GM12872 (cell line): ENCODE results near the gene FOXF1.

Experiments used
- CTCF ChIP-seq: IDR thresholded peaks from 3 replicates; pipeline ENCODE4 v1.5.1; 2011; ENCODE audit warnings: low read depth, mild to moderate bottlenecking, low read length, moderate library complexity; ENCODE audit not compliant: insufficient read depth

Gene FOXF1

DNA sequence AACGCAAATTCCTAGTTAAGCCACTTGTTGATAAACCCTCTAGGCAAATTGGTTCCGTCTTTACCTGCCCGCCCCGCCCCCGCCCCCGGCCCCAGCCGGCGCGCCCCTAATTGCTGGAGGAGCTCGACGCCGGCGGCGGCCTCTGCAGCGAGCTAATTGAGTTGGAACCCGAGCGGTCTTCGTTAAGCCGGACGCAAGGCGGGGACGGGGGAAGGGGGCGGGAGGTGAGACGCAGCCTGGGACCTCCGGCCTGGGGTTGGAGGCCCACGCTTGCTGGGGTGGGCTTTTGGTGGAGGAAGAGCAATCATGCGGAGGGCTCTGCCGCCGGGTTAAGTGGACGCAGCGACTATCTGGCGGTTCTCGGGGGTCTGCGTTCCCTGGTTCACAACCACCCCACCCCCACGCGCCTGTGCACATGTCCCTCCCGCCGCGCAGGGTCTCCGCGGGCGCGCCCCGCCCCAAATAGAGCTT, 12.7 kb upstream of the FOXF1 start:
- no peak for TF ChIP-seq CTCF

GRCh38 chr16:86498155-86498670, 12.1 kb upstream of the FOXF1 start:
- no peak for TF ChIP-seq CTCF

GRCh38 chr16:86498671-86499439, 11.5 kb upstream of the FOXF1 start:
- TF ChIP-seq CTCF: no peak

GRCh38 chr16:86499440-86499786, 10.9 kb upstream of the FOXF1 start:
- TF ChIP-seq CTCF: no peak

GRCh38 chr16:86499889-86500707, 10.2 kb upstream of the FOXF1 start:
- TF ChIP-seq CTCF: no peak

DNA sequence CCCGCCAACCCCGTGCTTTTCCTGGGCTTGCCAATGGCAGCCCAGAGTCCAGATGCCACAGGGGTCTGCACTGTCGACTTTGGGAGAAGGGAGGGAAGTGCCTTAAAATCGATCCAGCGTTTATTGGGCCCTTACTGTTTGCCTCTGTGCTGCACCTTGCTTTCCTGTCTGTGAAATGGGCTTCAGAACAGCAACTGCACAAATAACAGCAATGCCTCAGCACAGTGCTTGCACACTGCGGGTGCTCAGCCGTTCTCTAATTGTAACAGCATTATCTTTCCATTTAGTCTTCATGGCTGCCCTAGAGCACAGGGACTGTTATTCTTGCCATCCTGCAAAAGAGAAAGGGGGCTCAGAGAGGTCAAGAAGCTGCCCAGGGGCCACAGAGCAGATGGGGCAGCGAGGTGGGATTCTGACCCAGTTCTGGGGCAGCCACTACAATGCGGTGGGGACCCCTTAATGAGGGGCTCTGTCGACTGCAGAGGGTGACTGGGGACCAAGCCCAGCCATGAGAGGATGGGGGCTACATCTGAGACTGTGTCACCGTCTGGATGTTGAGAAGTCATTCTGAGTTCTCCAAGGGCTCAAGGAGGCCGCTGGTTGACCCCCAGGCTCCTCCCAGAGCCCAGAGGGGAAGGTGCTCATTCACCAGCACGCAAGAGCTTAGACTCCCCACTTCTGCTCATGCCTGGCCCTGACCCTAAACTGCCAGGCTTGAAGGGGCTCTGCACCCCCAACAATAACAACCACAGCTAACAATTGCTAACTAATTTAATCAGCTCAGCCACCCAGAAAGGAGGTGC, 9.4 kb upstream of the FOXF1 start:
- no peak for TF ChIP-seq CTCF
